Neural cell (in vitro differentiated cells): ENCODE results near the gene LTBP4. TPM values are rescaled to one million over a fixed set of nuclear protein-coding genes. Genes with fewer than 3 reads are reported as not detected.

Experiments used
- H2AFZ ChIP-seq: fragments of 200-600, 300-800 bp; sonication (generic), shearing (Covaris generic); 2 replicates; pipeline ENCODE4 v1.6.0; 2014; ENCODE audit warnings: low read depth, mild to moderate bottlenecking, antibody characterized with exemption, low read length, moderate library complexity
- H3F3A ChIP-seq: fragments of 200-600 bp; shearing (Covaris generic); 2 replicates; pipeline ENCODE4 v1.6.1; 2016; ENCODE audit warnings: mild to moderate bottlenecking, moderate library complexity, mixed read lengths, antibody characterized with exemption, low read length; ENCODE audit not compliant: insufficient read depth, poor library complexity, severe bottlenecking
- H3K27ac ChIP-seq: fragments of 200-600, 300-800 bp; sonication (generic), shearing (Covaris generic); 2 replicates; pipeline ENCODE4 v1.5.1; 2014; ENCODE audit warnings: mild to moderate bottlenecking, low read length, moderate library complexity
- H3K27me3 ChIP-seq: fragments of 300-800, 200-600 bp; sonication (generic), shearing (Covaris generic); 2 replicates; pipeline ENCODE4 v1.6.0; 2014; ENCODE audit warnings: mild to moderate bottlenecking, low read depth, low read length, moderate library complexity; ENCODE audit not compliant: insufficient read depth
- H3K36me3 ChIP-seq: fragments of 300-800, 200-600 bp; sonication (generic), shearing (Covaris generic); 2 replicates; pipeline ENCODE4 v1.5.1; 2014; ENCODE audit warnings: mild to moderate bottlenecking, antibody characterized with exemption, low read length, moderate library complexity; ENCODE audit not compliant: insufficient read depth
- H3K4me2 ChIP-seq: fragments of 300-800, 200-600 bp; sonication (generic), shearing (Covaris generic); 2 replicates; pipeline ENCODE4 v1.6.0; 2014; ENCODE audit warnings: mild to moderate bottlenecking, low read length
- H3K4me3 ChIP-seq: fragments of 300-800, 200-600 bp; sonication (generic), shearing (Covaris generic); 2 replicates; pipeline ENCODE4 v1.5.1; 2014; ENCODE audit warnings: mild to moderate bottlenecking, low read length, moderate library complexity
- H3K79me2 ChIP-seq: fragments of 200-600 bp; shearing (Covaris generic); replicated peaks from 2 replicates; pipeline ENCODE4 v1.6.0; 2014; ENCODE audit warnings: mild to moderate bottlenecking, low read length, moderate library complexity; ENCODE audit not compliant: insufficient read depth
- H3K9ac ChIP-seq: fragments of 300-800, 200-600 bp; sonication (generic), shearing (Covaris generic); 2 replicates; pipeline ENCODE4 v1.6.1; 2016; ENCODE audit warnings: mild to moderate bottlenecking, low read length, mixed read lengths
- H3K9me2 ChIP-seq: fragments of 200-600 bp; shearing (Covaris generic); 2 replicates; pipeline ENCODE4 v1.6.1; 2016; ENCODE audit warnings: mild to moderate bottlenecking, low read length, mixed read lengths; ENCODE audit not compliant: insufficient read depth
- H3K9me3 ChIP-seq: fragments of 200-600, 300-800 bp; sonication (generic), shearing (Covaris generic); 2 replicates; pipeline ENCODE4 v1.6.1; 2016; ENCODE audit warnings: mild to moderate bottlenecking, mixed run types, low read length, moderate library complexity, mixed read lengths
- H4K20me1 ChIP-seq: fragments of 200-600 bp; shearing (Covaris generic); 2 replicates; pipeline ENCODE4 v1.6.1; 2016; ENCODE audit warnings: mild to moderate bottlenecking, mixed run types; ENCODE audit not compliant: insufficient read depth
- EP300 ChIP-seq: fragments of 450-650 bp; conservative IDR thresholded peaks from 2 replicates; pipeline ENCODE4 v1.6.1; 2014; ENCODE audit warnings: antibody characterized with exemption, mild to moderate bottlenecking, moderate library complexity; ENCODE audit not compliant: poor library complexity, severe bottlenecking
- EZH2 ChIP-seq: fragments of 200-600, 300-800 bp; shearing (Covaris generic), sonication (generic); IDR thresholded peaks from 2 replicates; pipeline ENCODE4 v1.6.1; 2014; ENCODE audit warnings: antibody characterized with exemption, low read length, borderline replicate concordance, mild to moderate bottlenecking; ENCODE audit not compliant: insufficient read depth, poor library complexity, severe bottlenecking
- MXI1 ChIP-seq: fragments of 450-650 bp; conservative IDR thresholded peaks from 2 replicates; pipeline ENCODE4 v1.6.1; 2014; ENCODE audit warnings: antibody characterized with exemption, mild to moderate bottlenecking; ENCODE audit not compliant: poor library complexity, severe bottlenecking
- POLR2AphosphoS5 ChIP-seq: IDR thresholded peaks from 2 replicates; pipeline ENCODE4 v1.6.1; 2012
- RAD21 ChIP-seq: fragments of 450-650 bp; conservative IDR thresholded peaks from 2 replicates; pipeline ENCODE4 v1.6.1; 2014; ENCODE audit warnings: antibody characterized with exemption, mild to moderate bottlenecking, moderate library complexity
- SMC3 ChIP-seq: fragments of 450-650 bp; conservative IDR thresholded peaks from 2 replicates; pipeline ENCODE4 v1.6.1; 2014; ENCODE audit warnings: antibody characterized with exemption, mild to moderate bottlenecking, moderate library complexity; ENCODE audit not compliant: poor library complexity
- TAF1 ChIP-seq: IDR thresholded peaks from 2 replicates; pipeline ENCODE4 v1.6.1; 2012; ENCODE audit warnings: low read depth
- polyA plus RNA-seq: library from polyadenylated mRNA; depleted of rRNA; stranded (reverse); fragments of >200 nt; gene quantifications from 2 replicates; pipeline ENCODE4 v1.2.3, GENCODE V29; 2014
- TF ChIP-seq, protein P1 (sequence below): fragments of 450-650 bp; IDR thresholded peaks from 2 replicates; pipeline ENCODE4 v1.5.1; 2014; ENCODE audit warnings: antibody characterized with exemption, mild to moderate bottlenecking, moderate library complexity; ENCODE audit not compliant: poor library complexity, severe bottlenecking
- TF ChIP-seq, protein P2 (sequence below): IDR thresholded peaks from 2 replicates; pipeline ENCODE4 v1.6.1; 2012; ENCODE audit warnings: borderline replicate concordance

Gene LTBP4
- polyA plus RNA-seq, 1 donor from 2014 or later: 55.6 TPM

DNA sequence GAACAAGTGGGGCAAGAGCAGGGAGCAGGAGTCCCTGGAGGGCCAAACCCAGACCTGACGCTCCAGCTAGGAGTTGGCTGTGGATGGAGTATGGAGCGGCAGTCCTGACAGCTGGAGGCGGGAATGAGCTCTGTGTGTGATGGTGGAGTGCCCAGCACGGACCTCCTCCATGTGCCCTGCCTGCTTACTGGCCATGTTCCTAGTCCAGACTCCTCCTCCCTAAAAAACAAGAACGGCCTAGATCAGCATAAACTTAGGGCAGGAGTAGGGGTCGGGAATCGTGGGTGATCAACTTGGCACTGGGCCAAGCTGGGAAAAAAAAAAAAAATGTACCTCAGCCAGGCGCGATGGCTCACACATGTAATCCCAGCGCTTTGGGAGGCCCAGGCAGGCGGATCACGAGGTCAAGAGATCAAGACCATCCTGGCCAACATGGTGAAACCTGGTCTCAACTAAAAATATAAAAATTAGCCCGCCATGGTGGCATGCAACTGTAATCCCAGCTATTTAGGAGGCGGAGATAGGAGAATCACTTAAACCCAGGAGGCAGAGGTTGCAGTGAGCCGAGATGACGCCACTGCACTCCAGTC, 29.5 kb downstream of the LTBP4 start:
- H3K27me3 ChIP-seq: no peaks in the 10 kb centered on the region
- no peak overlapping the region for H3K27ac ChIP-seq
- no peak overlapping the region for H3K4me3 ChIP-seq
- TF ChIP-seq RAD21: no peak
- TF ChIP-seq EP300: no peak
- TF ChIP-seq SMC3: no peak
- TF ChIP-seq, protein P1, sequence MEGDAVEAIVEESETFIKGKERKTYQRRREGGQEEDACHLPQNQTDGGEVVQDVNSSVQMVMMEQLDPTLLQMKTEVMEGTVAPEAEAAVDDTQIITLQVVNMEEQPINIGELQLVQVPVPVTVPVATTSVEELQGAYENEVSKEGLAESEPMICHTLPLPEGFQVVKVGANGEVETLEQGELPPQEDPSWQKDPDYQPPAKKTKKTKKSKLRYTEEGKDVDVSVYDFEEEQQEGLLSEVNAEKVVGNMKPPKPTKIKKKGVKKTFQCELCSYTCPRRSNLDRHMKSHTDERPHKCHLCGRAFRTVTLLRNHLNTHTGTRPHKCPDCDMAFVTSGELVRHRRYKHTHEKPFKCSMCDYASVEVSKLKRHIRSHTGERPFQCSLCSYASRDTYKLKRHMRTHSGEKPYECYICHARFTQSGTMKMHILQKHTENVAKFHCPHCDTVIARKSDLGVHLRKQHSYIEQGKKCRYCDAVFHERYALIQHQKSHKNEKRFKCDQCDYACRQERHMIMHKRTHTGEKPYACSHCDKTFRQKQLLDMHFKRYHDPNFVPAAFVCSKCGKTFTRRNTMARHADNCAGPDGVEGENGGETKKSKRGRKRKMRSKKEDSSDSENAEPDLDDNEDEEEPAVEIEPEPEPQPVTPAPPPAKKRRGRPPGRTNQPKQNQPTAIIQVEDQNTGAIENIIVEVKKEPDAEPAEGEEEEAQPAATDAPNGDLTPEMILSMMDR: no peak
- TF ChIP-seq MXI1: no peak
- TF ChIP-seq EZH2: no peak
- TF ChIP-seq POLR2AphosphoS5: no peak
- TF ChIP-seq, protein P2, sequence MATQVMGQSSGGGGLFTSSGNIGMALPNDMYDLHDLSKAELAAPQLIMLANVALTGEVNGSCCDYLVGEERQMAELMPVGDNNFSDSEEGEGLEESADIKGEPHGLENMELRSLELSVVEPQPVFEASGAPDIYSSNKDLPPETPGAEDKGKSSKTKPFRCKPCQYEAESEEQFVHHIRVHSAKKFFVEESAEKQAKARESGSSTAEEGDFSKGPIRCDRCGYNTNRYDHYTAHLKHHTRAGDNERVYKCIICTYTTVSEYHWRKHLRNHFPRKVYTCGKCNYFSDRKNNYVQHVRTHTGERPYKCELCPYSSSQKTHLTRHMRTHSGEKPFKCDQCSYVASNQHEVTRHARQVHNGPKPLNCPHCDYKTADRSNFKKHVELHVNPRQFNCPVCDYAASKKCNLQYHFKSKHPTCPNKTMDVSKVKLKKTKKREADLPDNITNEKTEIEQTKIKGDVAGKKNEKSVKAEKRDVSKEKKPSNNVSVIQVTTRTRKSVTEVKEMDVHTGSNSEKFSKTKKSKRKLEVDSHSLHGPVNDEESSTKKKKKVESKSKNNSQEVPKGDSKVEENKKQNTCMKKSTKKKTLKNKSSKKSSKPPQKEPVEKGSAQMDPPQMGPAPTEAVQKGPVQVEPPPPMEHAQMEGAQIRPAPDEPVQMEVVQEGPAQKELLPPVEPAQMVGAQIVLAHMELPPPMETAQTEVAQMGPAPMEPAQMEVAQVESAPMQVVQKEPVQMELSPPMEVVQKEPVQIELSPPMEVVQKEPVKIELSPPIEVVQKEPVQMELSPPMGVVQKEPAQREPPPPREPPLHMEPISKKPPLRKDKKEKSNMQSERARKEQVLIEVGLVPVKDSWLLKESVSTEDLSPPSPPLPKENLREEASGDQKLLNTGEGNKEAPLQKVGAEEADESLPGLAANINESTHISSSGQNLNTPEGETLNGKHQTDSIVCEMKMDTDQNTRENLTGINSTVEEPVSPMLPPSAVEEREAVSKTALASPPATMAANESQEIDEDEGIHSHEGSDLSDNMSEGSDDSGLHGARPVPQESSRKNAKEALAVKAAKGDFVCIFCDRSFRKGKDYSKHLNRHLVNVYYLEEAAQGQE: no peak
- TF ChIP-seq TAF1: no peak
- H2AFZ ChIP-seq: no peak overlapping the region
- H3K9ac ChIP-seq: no peak overlapping the region
- H3K9me3 ChIP-seq: no peaks in the 10 kb centered on the region
- H3K36me3 ChIP-seq: no peaks in the 10 kb centered on the region
- H3F3A ChIP-seq: no peaks in the 10 kb centered on the region
- no peaks in the 10 kb centered on the region for H3K79me2 ChIP-seq
- no peaks in the 10 kb centered on the region for H3K9me2 ChIP-seq
- H3K4me2 ChIP-seq: no peak overlapping the region
- H4K20me1 ChIP-seq: no peaks in the 10 kb centered on the region

DNA sequence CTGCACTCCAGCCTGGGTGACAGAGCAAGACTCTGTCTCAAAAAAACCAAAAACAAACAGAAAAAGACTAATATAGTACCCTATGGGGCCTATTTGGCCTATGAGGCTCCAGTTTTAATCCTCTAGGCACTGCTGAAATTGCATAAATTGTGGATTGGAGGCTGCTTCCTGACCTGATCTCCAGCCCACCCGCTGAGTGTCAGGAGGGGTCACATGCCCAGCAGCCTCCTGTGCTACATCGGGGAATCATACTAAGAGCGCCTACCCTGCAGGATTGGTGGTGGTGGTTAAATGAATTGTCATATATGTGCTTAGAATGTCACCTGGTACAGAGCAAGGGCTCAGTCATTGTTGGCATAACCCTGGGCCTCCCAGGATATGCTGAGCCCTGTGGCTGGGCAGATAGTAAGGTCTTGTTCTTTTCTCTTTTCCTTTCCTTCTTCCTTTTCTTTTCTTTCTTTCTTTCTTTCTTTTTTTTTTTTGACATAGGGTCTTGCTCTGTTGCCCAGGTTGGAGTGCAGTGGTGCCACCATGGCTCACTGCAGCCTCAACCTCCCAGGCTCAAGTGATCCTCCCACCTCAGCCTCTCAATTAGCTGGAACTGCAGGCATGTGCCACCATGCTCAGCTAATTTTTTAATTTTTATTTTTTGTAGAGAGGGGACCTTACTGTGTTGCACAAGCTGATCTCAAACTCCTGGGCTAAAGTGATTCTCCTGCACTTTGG, 31.3 kb downstream of the LTBP4 start:
- TF ChIP-seq POLR2AphosphoS5 (no peak), RAD21 (no peak), MXI1 (no peak), EZH2 (no peak), SMC3 (no peak), TAF1 (no peak), EP300 (no peak)
- TF ChIP-seq, protein P1: no peak
- TF ChIP-seq, protein P2: no peak
- no peak overlapping the region for H3K27ac ChIP-seq
- H3K4me2 ChIP-seq: no peak overlapping the region
- H3K79me2 ChIP-seq: no peaks in the 10 kb centered on the region
- H3K27me3 ChIP-seq: no peaks in the 10 kb centered on the region
- no peaks in the 10 kb centered on the region for H3F3A ChIP-seq
- H3K9me3 ChIP-seq: no peaks in the 10 kb centered on the region
- no peaks in the 10 kb centered on the region for H3K9me2 ChIP-seq
- no peaks in the 10 kb centered on the region for H3K36me3 ChIP-seq
- no peak overlapping the region for H3K9ac ChIP-seq
- H3K4me3 ChIP-seq: no peak overlapping the region
- H2AFZ ChIP-seq: no peak overlapping the region
- H4K20me1 ChIP-seq: no peaks in the 10 kb centered on the region
